Glomerular visceral epithelial cell (primary cell): ENCODE results near the gene HIBCH.
"Not testable (repeated sequence)": the region's sequence is repeated elsewhere in the genome, so short reads cannot be mapped to it uniquely, and the experiment has no call there.

Experiments used
- DNase-seq: peaks from one replicate; pipeline ENCODE4 v3.0.0-alpha.2; 2016; ENCODE audit errors: extremely low spot score

HIBCH gene, protein sequence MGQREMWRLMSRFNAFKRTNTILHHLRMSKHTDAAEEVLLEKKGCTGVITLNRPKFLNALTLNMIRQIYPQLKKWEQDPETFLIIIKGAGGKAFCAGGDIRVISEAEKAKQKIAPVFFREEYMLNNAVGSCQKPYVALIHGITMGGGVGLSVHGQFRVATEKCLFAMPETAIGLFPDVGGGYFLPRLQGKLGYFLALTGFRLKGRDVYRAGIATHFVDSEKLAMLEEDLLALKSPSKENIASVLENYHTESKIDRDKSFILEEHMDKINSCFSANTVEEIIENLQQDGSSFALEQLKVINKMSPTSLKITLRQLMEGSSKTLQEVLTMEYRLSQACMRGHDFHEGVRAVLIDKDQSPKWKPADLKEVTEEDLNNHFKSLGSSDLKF

DNA sequence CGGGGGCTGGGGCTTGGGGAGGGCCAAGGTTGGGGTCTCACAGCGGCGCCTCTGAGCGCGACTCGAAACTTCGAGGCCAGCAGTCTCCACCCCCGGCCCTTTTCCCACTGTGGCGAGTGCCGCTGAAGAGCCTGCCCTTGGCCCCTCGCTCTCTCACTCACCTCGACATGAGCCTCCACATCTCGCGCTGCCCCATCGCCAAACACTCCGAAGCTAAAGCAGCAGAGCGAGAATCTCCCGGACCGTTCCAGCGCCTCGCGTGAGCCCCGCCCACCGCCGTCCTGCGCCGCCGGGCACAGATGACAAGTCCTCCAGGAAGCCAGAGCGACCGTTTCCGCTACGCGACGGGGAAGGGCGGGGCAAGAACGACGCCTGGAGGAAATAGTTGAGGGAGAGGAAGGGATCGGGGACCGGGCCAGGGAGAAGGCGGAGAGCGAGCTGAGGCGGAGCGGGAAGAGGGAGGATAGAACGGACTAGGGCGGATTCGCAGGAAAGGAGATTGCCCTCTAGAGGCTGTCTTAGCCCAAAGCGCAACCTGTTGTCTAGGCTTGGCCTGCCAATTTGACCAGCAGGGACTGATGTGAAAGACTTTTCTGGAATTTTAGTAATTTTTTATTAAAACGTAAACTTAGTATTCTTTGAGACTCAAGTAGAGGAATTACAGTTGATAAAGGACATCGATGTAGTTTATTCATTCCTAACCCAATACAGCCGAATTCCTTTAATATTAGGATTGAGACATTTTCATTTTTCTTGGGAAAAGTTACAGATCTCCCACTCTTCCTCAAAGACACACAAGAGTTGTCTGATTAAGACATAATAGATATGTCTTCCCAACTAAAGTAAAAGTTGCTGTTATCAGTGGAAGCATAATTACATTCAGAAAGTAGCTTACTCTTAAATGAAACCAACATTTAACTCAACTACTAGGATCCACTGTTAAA is at the start of gene HIBCH:
Gene HIBCH (minus strand): TSS at position 272 of the 944 bp plus-strand sequence. CDS start 76 bp downstream, at position 196.
- peak; percentile 100 for DNase-seq

DNA sequence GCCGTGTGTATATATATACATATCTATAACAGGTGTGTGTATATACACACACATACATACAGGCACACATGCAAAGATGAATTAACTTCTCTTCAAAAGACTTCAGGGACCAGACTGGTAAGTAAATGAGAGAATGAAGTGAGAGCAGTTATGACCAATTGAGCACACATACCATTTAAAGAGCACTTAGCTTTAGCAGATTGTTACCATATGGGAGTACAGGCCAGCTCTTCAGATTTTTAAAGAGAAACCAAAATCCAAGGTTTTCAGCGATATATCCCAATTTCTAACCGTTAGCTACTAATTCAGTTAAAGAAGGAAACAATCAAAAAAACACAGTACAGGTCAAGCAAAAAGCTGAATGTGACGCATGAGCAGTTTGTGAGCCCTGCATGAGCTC is 47.5 kb upstream of the HIBCH start:
- no peak for DNase-seq

DNA sequence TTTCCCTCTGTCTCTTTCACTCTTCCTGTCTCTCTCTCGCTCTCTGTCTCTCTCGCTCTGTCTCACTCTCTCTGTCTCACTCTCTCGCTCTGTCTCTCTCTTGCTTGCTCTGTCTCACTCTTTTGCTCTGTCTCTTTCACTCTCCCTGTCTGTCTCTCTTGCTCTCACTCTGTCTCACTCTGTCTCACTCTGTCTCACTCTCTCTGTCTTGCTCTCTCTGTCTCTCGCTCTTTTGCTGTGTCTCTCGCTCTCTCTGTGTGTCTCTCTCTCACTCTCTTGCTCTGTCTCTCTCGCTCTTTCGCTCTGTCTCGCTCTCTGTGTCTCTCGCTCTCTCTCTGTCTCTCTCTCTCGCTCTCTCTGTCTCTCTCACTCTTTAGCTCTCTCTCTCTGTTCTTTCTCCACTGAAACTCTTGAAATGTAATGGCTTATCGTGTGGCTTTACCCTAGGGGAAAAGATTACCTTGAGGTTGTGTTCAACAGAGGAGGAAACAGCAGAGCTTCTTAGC is 46.7 kb upstream of the HIBCH start:
- no peak for DNase-seq

DNA sequence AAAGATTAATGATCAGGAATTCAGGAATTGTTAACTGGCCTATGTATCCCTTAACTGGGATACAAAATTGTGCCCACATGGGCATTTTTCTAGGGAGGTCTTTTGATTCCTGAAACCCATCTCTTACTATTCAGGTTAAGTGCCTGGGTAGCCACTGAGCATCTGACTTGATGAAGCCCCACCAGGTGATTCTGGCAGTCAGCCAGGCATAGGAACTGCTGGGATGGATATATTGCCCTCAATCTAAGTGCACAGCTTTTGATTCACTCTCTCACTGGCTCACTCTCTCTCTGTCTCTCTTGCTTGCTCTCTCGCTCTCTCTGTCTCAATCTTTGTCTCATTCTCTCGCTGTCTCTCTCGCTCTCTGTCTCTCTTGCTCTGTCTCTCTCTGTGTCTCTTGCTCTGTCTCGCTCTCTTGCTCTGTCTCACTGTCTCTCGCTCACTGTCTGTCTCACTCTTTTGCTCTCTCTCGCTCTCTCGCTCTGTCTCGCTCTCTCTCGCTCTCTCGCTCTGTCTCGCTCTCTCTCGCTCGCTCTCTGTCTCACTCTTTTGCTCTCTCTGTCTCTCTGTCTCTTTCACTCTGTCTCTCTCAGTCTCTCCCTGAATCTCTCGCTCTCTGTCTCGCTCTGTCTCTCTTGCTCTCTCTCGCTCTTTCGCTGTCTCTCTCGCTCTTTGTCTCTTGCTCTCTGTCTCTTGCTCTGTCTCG is 46.0 kb upstream of the HIBCH start:
- DNase-seq: no peak

DNA sequence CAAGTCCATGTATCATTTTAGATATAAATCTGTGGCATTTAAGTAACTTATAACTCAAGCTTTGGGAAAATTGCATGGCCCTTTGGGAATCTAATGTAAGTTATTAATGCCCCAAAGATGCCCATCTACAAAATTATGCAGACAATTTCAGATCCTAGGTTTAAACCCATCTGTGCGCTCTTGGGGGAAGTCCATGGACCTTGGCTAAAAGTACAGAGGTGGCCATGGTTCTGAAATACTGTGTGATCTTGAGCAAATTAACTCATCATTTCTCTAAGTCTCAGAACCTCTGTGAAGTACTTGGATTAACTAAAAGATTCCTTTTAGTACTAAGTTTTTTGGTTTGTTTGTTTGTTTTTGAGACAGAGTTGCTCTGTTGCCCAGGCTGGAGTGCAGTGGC is 43.3 kb upstream of the HIBCH start:
- DNase-seq: no peak

DNA sequence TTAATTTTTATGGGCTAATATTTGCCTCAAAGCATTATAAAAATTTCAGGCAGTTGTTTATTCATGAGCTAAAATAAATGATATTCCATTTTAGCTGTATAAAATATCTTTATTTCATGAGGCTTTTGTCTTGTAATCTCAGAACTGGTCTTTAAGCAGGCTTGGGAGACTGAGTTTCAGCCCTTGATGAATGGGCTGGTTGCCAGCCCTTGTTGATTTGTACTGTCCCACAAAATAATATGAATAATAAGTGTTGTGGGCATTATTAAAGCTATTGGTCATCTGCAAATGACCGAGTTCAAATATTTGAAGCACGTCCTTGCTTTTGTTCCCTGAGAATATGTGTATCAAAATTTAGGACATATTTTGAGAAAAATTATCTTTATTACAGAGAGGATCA is 41.9 kb upstream of the HIBCH start:
- no peak for DNase-seq

DNA sequence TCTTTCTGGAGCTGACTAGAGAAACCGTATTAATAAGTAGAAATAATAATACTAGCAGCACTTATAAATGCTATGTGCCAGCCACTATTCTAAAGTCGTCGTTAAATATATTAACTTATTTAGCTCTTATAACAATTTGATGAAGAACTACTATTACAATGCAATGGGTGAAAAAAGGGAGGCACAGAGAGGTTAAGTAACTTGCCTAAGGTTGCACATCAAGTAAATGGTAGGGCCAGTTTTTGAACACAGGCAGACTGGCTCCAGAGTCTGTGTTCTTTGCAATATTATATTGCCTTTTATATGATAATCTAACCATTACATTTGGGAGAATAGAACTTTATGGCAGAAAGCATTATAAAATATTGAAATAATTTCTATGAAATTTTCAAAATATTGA is 41.3 kb upstream of the HIBCH start:
- DNase-seq: no peak

DNA sequence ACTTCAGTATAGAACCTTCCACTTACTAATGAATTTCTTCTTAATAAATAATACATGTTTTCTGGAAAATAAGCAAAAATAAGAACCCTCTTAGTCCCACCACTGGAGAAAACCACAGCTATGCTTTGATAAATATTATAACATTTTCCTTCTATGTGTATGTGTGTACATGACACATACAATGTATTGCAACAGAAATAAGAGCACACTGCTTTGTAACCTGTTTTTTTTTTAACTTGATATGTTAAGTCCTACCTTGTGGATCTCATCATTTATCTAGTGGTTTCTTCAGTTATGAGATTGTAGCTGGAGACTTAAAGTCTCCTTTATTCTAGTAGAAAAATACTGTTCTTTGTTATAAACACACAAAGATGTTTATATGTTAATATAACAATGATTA is 40.9 kb upstream of the HIBCH start:
- DNase-seq: no peak

DNA sequence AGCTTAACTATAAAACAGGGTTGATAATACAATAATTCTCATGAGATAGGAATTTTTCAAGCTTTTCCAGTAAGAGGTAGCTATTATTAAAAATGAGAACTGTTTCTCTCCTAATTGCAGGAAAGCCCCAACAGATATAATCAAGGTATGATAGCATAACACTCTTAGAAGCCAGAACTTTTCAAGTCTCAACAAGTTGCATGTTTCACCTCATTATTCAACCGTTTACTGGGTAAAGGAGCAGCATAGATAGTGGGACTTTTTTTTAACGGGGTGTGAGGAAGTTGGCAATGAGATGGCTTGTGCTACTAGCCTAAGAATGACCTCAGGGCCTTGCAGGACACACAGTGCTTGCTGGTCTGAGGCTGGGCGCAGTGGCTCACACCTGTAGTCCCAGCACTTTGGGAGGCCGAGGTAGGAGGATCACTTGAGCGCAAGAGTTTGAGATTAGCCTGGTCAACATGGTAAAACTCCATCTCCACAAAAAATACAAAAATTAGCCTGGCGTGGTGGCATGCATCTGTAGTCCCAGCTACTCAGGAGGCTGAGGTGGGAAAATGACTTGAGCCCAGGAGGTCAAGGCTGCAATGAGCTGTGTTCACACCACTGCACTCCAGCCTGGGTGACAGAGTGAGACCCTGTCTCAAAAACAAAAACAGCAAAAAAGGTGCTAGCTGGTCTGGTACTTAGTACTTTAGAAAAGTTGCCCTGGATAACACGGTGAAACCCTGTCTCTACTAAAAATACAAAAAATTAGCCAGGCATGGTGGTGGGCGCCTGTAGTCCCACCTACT is 39.2 kb upstream of the HIBCH start:
- DNase-seq: not testable (repeated sequence)

DNA sequence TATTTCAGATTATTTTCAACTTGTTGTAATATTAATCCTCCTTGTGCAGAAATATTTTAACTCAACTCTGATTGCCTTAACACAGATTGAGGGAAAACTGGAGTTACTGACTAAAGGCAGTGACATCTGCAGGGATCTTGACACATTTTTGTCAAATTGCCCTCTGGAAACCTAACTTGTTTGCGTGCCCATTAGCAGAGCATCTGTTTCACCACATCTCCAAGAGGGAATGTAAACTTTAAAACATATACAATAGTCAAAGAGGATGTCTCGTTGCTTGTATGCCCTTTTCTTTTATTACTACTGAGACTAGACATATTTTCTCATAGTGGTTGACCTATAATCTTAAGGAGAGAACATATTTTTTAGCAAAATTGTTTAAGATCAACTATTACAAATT is 38.0 kb upstream of the HIBCH start:
- DNase-seq: no peak

DNA sequence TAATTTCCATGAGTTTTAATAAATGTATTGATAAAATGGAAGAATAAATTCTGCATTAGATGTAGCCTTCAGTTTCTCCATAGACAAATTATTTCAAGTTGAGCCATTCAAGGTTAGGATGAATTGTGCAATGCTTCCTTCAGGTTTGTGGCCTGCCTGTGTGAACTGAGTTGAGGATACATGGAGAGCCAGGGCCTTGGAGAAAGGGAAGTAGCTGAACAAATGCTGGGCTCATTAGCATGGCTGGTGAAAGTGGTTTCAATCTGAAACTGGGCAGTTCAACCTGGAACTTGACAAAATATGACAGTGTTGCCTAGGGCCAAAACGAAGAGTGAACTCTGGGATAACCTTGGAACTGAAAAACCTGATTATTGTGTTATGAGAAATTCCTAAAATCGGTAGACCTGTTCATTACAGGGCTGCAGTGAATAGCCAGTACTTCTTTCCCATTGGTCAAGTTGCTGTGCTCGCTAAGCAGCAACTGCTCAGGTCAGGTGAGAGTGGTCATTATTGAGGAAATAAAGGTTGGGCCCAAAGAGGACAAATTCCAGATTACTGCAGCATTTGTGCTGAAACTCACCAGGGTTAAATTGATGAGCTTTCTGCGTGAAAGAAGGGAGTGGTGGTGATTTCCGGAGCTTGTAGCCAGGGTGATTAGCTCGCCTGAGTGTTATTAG is 36.5 kb upstream of the HIBCH start:
- DNase-seq: no peak

DNA sequence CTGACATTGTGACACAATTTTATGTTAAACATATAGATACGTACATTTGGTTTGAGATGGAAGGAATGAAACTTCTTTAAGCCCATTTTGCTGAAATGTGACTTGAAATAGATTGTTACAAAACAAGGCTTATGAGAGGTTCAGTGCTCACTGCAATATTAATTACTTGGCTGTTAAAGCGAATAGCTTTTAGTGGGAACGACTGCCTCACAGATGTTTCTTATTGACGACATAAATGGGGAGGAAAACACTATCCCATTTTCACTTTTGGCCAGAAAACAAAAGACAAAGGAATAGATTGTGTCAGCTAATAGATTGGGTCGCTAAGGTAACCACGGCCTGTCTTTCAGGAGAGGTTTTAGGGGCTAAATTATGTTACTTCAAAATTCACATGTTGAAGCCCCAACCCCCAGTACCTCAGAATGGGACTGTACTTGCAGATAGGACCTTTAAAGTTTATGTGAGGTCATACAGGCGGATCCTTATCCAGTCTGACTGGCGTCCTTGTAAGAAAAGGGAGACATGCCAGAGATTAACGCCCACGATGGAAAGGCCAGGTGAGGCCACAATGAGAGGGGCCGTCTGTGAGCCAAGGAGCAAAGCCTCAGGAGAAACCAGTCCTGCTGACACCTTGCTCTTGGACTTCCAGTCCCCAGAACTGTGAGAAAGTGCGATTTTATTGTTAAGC is 34.5 kb upstream of the HIBCH start:
- DNase-seq: no peak

DNA sequence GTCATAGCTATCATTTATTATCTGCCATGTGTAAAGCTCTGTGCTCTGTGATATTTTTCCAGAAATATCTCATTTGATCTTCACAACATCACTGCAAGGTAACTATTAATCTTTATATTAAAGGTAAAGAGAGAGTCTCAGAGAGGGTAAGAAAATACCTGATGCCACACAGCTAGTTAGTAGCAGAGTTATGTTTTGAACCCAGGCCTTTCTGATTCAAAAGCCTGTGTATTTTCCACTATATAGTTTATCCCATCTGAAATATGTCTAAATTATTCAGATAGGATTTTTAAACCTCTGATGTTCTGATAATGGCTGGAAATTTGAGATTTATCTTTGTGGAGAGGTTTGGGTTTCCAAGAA is 33.9 kb upstream of the HIBCH start:
- DNase-seq: no peak

DNA sequence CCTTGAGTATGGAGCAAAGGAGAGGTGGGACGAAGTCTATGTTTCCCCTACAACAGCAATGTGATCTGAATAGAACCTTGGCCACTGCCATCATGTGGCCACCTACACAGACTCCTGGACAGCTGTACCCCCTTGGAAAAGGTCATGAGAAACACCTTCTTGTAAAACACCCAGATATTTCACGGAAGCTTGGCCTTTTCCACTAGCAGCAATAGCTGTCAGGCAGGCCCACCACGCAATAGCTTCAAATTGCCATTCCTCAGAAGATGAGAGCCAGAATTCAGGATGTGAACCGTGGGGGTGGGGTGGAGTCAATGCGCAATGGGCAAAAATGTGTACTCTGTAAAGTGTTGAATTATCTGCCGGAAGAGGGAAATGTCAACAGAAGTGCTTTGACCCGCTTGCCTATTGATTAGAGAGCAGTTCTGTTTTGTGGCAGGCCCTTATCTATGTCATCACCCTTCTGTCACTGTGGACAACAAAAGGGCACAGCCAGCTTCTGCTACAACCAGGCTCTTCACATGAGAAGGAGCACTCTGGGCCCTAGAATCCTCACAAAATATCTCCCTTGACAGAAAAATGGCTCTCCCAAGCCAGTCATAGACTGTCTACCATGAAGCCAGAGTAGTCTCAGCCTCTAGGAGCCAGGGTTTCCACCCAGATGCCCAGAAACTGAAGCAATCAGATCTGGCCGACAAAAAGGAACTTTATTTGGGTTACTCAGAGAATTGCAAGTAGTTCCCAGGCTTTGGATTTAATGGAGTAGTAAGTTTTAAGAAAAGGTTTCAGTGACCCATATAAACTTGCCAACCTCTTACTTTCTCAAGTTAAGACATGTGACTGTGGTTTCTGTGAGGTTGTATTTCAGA is 33.3 kb upstream of the HIBCH start:
- no peak for DNase-seq

DNA sequence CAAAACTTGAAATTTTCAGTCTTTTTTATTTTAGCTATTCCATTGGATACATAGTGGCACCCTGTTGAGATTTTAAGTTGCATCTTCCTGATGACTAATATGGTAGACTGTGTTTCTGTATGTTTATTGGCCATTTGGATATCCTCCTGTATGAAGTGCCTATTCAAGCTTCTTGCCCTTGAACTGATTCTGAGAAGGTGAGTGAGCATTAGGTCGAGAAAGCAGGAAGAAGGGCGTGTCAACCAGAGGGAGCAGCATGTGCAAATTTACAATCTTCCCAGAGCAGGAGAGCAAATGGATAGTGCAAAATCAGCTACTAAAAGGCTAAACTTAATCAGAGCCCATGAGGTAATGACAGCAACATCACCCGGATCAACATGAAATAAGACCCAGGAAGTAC is 32.3 kb upstream of the HIBCH start:
- DNase-seq: no peak

DNA sequence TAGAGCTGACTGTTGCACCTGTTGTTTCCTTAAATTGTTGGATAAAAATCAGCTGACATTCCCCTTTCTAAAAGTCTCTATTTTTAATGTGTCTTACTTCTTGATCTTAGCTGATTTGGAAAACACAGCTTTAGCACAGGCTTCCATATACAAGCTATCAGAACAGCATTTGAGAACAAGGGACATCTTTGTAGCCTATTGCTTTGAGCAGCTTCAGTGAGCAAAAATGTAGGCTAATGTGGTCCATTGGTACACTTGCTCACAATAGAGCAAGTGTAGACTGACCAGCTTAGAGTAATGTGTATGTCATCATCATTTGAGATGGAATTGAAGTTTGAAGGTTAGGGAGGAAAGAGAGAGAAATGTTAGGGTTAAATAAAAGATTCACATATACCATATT is 30.7 kb upstream of the HIBCH start:
- DNase-seq: no peak

DNA sequence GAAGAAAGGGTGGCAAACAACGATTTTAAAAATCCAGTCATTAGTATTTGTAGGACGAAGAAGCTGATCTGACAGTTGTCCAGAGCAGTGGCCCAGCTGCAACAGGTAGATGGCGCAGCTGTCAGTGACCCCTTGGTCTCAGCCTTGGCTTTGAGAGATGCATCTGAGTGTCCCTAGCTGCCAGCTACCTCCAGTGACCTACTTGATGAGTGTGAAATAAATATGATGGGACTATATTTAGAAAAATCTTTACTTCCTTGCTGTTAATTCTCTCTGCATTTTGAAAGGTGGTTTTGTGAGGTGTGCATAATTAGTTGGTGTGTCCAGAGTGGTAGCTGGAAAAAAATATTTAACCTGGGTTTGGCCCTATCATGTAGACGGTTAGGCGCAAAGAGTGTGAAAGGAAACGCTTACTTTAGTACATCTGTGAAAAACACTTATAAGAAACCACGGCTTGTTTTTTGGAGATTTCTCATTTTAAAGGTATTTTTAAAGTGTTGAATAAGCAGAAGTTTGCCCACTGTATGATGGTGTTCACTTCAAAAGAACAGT is 24.7 kb upstream of the HIBCH start:
- peak; percentile 49 for DNase-seq

DNA sequence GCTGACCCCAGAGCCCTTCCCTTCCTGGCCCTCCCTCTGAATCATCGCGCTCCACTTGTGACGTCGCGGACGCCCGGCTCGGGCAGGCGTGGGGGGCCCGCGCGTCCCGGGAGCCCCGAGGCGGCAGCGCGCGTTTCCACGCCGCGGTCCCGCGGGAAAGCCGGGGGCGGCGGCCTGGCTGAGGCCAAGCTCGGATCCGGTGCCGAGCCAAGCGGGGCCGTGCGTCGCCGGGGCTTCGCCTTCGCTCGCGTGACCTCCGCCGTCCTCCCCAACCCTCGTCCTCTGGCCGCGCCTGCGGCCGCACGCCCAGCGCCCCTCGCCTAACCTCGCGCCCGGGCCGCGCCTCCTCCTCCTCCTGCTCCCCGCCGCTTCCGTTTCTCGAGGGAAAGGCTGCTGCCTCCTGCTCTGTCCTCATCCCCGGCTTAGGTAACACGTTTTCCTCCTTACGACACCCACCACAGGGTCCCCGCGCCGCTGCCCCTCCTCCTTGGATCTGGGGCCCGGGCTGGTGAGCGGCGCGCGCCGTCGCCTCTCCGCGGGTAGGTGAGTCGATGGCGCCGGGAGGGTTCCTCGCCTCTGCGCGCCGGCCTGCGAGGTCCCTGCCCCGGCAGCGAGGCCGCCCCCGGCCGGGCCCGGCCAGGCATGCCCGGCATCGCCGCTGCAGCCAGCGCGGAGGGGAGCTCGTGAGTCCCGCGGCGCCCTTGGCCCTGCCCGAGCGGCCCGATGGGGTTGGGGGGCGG is 24.1 kb upstream of the HIBCH start, which contains the start of gene INPP1:
Gene INPP1 (plus strand): TSS at position 54 of the 740 bp plus-strand sequence. CDS start 16,514 bp downstream, outside the sequence.
- peak; percentile 65 for DNase-seq
